Smooth muscle cell (in vitro differentiated cells): ENCODE measurements around the gene DCPS. TPM values are rescaled to one million over a fixed set of nuclear protein-coding genes. Genes with fewer than 3 reads are reported as not detected.

Source experiments
- DNase-seq: peaks from one replicate; lab custom pipeline; 2025; ENCODE audit not compliant: unreplicated experiment; lab: John Stamatoyannopoulos, UW
- H2AFZ ChIP-seq: fragments of 200-600 bp; sonication (generic); 2 replicates; pipeline ENCODE4 v1.6.0; 2016; ENCODE audit warnings: antibody characterized with exemption, low read depth, mild to moderate bottlenecking
- H3F3A ChIP-seq: fragments of 200-600 bp; sonication (generic); 2 replicates; pipeline ENCODE4 v1.6.0; 2017; ENCODE audit warnings: antibody characterized with exemption, low read depth
- H3K27ac ChIP-seq: fragments of 200-600 bp; sonication (generic); 2 replicates; pipeline ENCODE4 v1.5.1; 2016; ENCODE audit warnings: low read depth, mild to moderate bottlenecking
- H3K27me3 ChIP-seq: fragments of 200-600 bp; sonication (generic); 2 replicates; pipeline ENCODE4 v1.6.1; 2016; ENCODE audit warnings: low read depth, mild to moderate bottlenecking
- H3K36me3 ChIP-seq: fragments of 200-600 bp; sonication (generic); 2 replicates; pipeline ENCODE4 v1.5.1; 2016; ENCODE audit warnings: low read depth
- H3K4me1 ChIP-seq: fragments of 200-600 bp; sonication (generic); 2 replicates; pipeline ENCODE4 v1.5.1; 2016; ENCODE audit warnings: low read depth
- H3K4me2 ChIP-seq: fragments of 200-600 bp; sonication (generic); 2 replicates; pipeline ENCODE4 v1.6.0; 2016; ENCODE audit warnings: mild to moderate bottlenecking
- H3K4me3 ChIP-seq: fragments of 200-600 bp; sonication (generic); 2 replicates; pipeline ENCODE4 v1.5.1; 2016; ENCODE audit warnings: mild to moderate bottlenecking
- H3K79me2 ChIP-seq: fragments of 200-600 bp; sonication (generic); 2 replicates; pipeline ENCODE4 v1.6.0; 2016; ENCODE audit warnings: low read depth, mild to moderate bottlenecking
- H3K9ac ChIP-seq: fragments of 200-600 bp; sonication (generic); 2 replicates; pipeline ENCODE4 v1.6.0; 2016; ENCODE audit warnings: low read depth
- H3K9me3 ChIP-seq: fragments of 200-600 bp; sonication (generic); replicated peaks from 2 replicates; pipeline ENCODE4 v1.5.1; 2016; ENCODE audit warnings: low read depth
- H4K20me1 ChIP-seq: fragments of 200-600 bp; sonication (generic); 2 replicates; pipeline ENCODE4 v1.6.0; 2016; ENCODE audit warnings: low read depth
- WGBS: methylation state at CpG from one replicate; pipeline ENCODE4 v1.1.7; 2016; ENCODE audit warnings: low lambda C conversion rate; 5-methylcytosine and 5-hydroxymethylcytosine counted together
- polyA plus RNA-seq: library from polyadenylated mRNA; unstranded; fragments of >200 nt; fragmentation: Nextera tagmentation; extraction: Ambion mirVana; gene quantifications from 2 replicates; pipeline ENCODE4 v1.2.1, GENCODE V29; 2016
- total RNA-seq: library from RNA; depleted of rRNA; stranded (reverse); fragments of >200 nt; gene quantifications from 2 replicates; pipeline ENCODE4 v1.2.3, GENCODE V29; 2014
- TF ChIP-seq, protein P1 (sequence below): fragments of 200-600 bp; sonication (generic); IDR thresholded peaks from 2 replicates; pipeline ENCODE4 v1.5.1; 2017; ENCODE audit warnings: borderline replicate concordance, mild to moderate bottlenecking, antibody characterized with exemption; ENCODE audit not compliant: insufficient read depth, poor library complexity, severe bottlenecking

Gene DCPS
- total and polyA plus RNA-seq, 2 experiments from 2014 or later = 19.0 to 25.4 TPM

DNA sequence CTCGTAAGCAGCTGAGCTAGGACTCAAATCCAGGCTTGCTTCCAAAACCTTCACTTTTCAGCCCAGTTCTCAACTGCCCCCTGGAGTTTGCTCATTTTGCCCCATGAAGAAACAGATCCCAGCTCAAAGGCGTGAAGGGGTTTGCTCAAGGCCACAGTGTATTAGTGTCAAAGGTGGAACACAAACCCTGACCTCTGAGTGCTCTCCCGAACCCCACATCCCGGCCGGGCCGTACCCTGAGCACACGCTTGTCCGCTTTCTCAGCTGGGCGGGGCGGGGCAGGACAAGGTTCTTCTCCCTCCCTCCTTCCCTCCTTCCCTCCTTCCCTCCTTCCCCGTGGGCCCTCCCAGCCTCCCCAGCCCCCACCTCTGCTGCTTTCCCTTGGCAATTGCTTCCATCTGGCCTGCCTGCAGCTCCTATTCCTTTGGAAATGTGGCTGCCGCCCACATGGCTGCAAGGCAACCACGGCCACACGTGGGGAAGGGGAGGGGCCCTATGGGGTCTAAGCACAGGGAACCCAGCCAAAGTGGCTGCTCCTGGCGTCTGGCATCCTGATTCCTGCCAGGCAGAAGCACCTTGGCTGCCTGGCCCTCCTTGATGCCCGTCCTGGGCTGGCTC, 55.7 kb downstream of the DCPS start:
- Histone ChIP-seq H3K79me2 (peaks cover 88% of the 10 kb centered on the region), H3K27ac (no peak overlapping the region)

GRCh38 chr11:126360049-126360446, 56.2 kb downstream of the DCPS start:
- DNase-seq = no peak
- no peaks in the 10 kb centered on the region for H3K9me3 ChIP-seq
- no peaks in the 10 kb centered on the region for H3K27me3 ChIP-seq
- no peaks in the 10 kb centered on the region for H3F3A ChIP-seq
- TF ChIP-seq, protein P1, sequence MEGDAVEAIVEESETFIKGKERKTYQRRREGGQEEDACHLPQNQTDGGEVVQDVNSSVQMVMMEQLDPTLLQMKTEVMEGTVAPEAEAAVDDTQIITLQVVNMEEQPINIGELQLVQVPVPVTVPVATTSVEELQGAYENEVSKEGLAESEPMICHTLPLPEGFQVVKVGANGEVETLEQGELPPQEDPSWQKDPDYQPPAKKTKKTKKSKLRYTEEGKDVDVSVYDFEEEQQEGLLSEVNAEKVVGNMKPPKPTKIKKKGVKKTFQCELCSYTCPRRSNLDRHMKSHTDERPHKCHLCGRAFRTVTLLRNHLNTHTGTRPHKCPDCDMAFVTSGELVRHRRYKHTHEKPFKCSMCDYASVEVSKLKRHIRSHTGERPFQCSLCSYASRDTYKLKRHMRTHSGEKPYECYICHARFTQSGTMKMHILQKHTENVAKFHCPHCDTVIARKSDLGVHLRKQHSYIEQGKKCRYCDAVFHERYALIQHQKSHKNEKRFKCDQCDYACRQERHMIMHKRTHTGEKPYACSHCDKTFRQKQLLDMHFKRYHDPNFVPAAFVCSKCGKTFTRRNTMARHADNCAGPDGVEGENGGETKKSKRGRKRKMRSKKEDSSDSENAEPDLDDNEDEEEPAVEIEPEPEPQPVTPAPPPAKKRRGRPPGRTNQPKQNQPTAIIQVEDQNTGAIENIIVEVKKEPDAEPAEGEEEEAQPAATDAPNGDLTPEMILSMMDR = no peak
- no peak overlapping the region for H3K9ac ChIP-seq
- peak overlapping the region; percentile 4 for H3K27ac ChIP-seq
- H2AFZ ChIP-seq = no peak overlapping the region
- H3K36me3 ChIP-seq = no peaks in the 10 kb centered on the region
- H3K4me1 ChIP-seq = peaks cover 6% of the 10 kb centered on the region
- H3K4me2 ChIP-seq = peak overlapping the region; percentile 19
- 97% methylated on average over 8 of the region's 8 CpGs for WGBS
- no peak overlapping the region for H3K4me3 ChIP-seq
- peaks cover 66% of the 10 kb centered on the region for H4K20me1 ChIP-seq
- peaks cover 83% of the 10 kb centered on the region for H3K79me2 ChIP-seq

More for the DNA sequence above, 55.7 kb downstream of the DCPS start:
- Histone ChIP-seq H3K4me2 (peak overlapping the region; percentile 19), H3F3A (no peaks in the 10 kb centered on the region), H2AFZ (no peak overlapping the region), H3K4me1 (peaks cover 8% of the 10 kb centered on the region), H3K9ac (no peak overlapping the region), H4K20me1 (peaks cover 66% of the 10 kb centered on the region), H3K4me3 (no peak overlapping the region), H3K27me3 (no peaks in the 10 kb centered on the region), H3K36me3 (no peaks in the 10 kb centered on the region), H3K9me3 (no peaks in the 10 kb centered on the region)
- DNase-seq = no peak
- TF ChIP-seq, protein P1 = no peak
- 69% methylated on average over 15 of the region's 16 CpGs for whole genome bisulfite sequencing

DNA sequence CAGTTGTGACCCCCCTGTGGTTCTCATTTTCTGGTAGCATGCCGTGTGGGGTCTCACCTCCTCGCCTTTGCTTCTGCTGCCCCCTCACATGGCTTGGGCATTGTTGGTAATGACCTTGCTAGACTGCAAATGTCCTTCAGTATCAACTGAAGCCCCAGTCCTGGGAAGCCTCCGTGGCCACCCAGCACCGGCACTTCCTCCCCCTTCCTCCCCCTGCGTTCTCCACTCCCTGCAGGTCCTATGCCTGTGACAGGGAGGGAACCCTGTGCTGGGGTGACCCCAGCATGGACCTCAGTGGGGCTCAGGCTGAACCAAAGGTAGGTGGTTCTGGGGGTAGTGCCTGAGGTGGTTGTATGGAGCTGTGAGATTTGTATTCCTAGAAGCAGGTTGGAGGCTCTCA, 57.5 kb downstream of the DCPS start:
- DNase-seq = no peak
- TF ChIP-seq, protein P1 = no peak
- Histone ChIP-seq H4K20me1 (peaks cover 75% of the 10 kb centered on the region), H3K4me2 (no peak overlapping the region), H3F3A (no peaks in the 10 kb centered on the region), H2AFZ (no peak overlapping the region), H3K9me3 (no peaks in the 10 kb centered on the region), H3K9ac (no peak overlapping the region), H3K27ac (no peak overlapping the region), H3K4me1 (peaks cover 6% of the 10 kb centered on the region), H3K36me3 (no peaks in the 10 kb centered on the region), H3K79me2 (peaks cover 79% of the 10 kb centered on the region), H3K27me3 (no peaks in the 10 kb centered on the region), H3K4me3 (no peak overlapping the region)
- 86% methylated on average over 5 of the region's 5 CpGs for whole genome bisulfite sequencing
